ENCODE measurements around the gene RHD.

GRCh38 chr1:25338188-25338981 lies 66.1 kb downstream of the RHD start, which contains the start of gene TMEM50A:
- peak in 1 of 4 experiments; percentile 10 for TF ChIP-seq CTCF (IDR thresholded peaks at IDR 0.05)
- peak; percentile 95 for TF ChIP-seq POLR2A (IDR thresholded peaks at IDR 0.05)
- peak; percentile 95 for TF ChIP-seq POLR2AphosphoS5 (IDR thresholded peaks at IDR 0.05)
